ENCODE data around the gene METTL25. TPM values are rescaled to one million over a fixed set of nuclear protein-coding genes. Genes with fewer than 3 reads are reported as not detected.

METTL25 gene
- total and polyA plus RNA-seq, 2 of the 8 experiments (the other 6 are each of a cell fraction or from before 2014, with no cell fraction given): 2.4 to 8.3 TPM

GRCh38 chr12:82525616-82526015 is 167.3 kb downstream of the METTL25 start:
- H4K8ac ChIP-seq (ENCODE audit: extremely low read depth, insufficient read depth, low read length): no peak overlapping the region
- H2AK5ac ChIP-seq (ENCODE audit: low read depth, low read length): no peak overlapping the region
- H3K23ac ChIP-seq (ENCODE audit: insufficient read length): no peak overlapping the region
- FAIRE-seq (no peak), DNase-seq (ENCODE audit: low read depth in 1 of 2, low spot score in 2 of 2) (no peak)
- no peaks in the 10 kb centered on the region for H3K36me3 ChIP-seq (ENCODE audit: control insufficient read depth in 2 of 4, insufficient read depth in 4 of 4, low read length in 3 of 4)
- H4K91ac ChIP-seq (replicated peaks; ENCODE audit: insufficient read length, low read length): no peak overlapping the region
- no peaks in the 10 kb centered on the region for H3K4me1 ChIP-seq (replicated peaks in 1 of 4; ENCODE audit: control insufficient read depth in 3 of 4, insufficient read depth in 4 of 4, low read length in 3 of 4)
- no peak overlapping the region for H2BK120ac ChIP-seq (replicated peaks; ENCODE audit: low read depth, low read length)
- H2BK12ac ChIP-seq (ENCODE audit: low read depth, low read length): no peak overlapping the region
- no peaks in the 10 kb centered on the region for H3K23me2 ChIP-seq (ENCODE audit: low read depth, low read length)
- TF ChIP-seq SIRT6 (IDR thresholded peaks at IDR 0.05; ENCODE audit: low read length) (no peak), HDAC6 (IDR thresholded peaks at IDR 0.05; ENCODE audit: low read depth, low read length) (no peak)
- no peaks in the 10 kb centered on the region for H3K27me3 ChIP-seq (replicated peaks in 1 of 4; ENCODE audit: control insufficient read depth in 3 of 4, extremely low read depth in 1 of 4, insufficient read depth in 3 of 4, low read length in 3 of 4)
- no peak overlapping the region for H3K4me3 ChIP-seq (ENCODE audit: extremely low read depth in 1 of 4, insufficient read depth in 2 of 4, low read depth in 3 of 4, low read length in 4 of 4)
- H3K27ac ChIP-seq (ENCODE audit: low read depth, low read length): no peak overlapping the region
- no peaks in the 10 kb centered on the region for H3K79me1 ChIP-seq (ENCODE audit: low read depth, low read length)
- whole genome bisulfite sequencing, 2 experiments (ENCODE audit: extremely low coverage in 1 of 2, insufficient coverage in 1 of 2, insufficient read length in 1 of 2, insufficient replicate concordance in 2 of 2, low coverage in 1 of 2, low lambda C conversion rate in 2 of 2, missing lambda C conversion rate in 1 of 2): 87% methylated on average over 2 of the region's 2 CpGs; no CpG with 5 or more reads in 1 of the 2 experiments
- H2AFZ ChIP-seq (ENCODE audit: low read length): no peak overlapping the region
- no peak overlapping the region for H3K4ac ChIP-seq (replicated peaks; ENCODE audit: insufficient read length, low read depth, low read length)
- H3K9ac ChIP-seq (replicated peaks in 1 of 4; ENCODE audit: extremely low read depth in 1 of 4, low read depth in 3 of 4, low read length in 3 of 4): no peak overlapping the region
- H4K20me1 ChIP-seq (replicated peaks in 1 of 2; ENCODE audit: control insufficient read depth in 1 of 2, insufficient read depth in 2 of 2, low read length in 2 of 2): no peaks in the 10 kb centered on the region
- no peaks in the 10 kb centered on the region for H3K9me3 ChIP-seq (ENCODE audit: insufficient read depth in 2 of 2, low read depth in 1 of 2, low read length in 1 of 2)
- H3K14ac ChIP-seq (ENCODE audit: insufficient read length): no peak overlapping the region
- no peaks in the 10 kb centered on the region for H3K79me2 ChIP-seq (ENCODE audit: control insufficient read depth in 1 of 2, insufficient read depth in 2 of 2, low read length in 2 of 2)
- H3K56ac ChIP-seq (replicated peaks; ENCODE audit: insufficient read length, low read depth, low read length): no peak overlapping the region
- H2BK15ac ChIP-seq (ENCODE audit: low read length): no peak overlapping the region
- ChIA-PET POLR2A (ENCODE audit: partially characterized antibody) (no interaction called here), CTCF (ENCODE audit: partially characterized antibody) (interaction anchor here (0.7 to 1.3 kb wide), 7 partner anchors 9 to 467 kb away, joined by 3 to 4 read pairs (median 3); no protein-coding TSS in a partner anchor)
- no peak overlapping the region for H3K18ac ChIP-seq (ENCODE audit: extremely low read depth, low read length)
- no peak overlapping the region for H3K4me2 ChIP-seq (ENCODE audit: insufficient read depth in 1 of 2, low read depth in 2 of 2, low read length in 2 of 2)
- no peak overlapping the region for H4K5ac ChIP-seq (ENCODE audit: insufficient read length, low read depth, low read length)
- no peak overlapping the region for H2BK5ac ChIP-seq (ENCODE audit: low read depth, low read length)
- H2BK20ac ChIP-seq (ENCODE audit: low read length): no peak overlapping the region
